Measurements from ENCODE around the gene FLNB. TPM values are rescaled to one million over a fixed set of nuclear protein-coding genes. Genes with fewer than 3 reads are reported as not detected.
A peak's percentile ranks its signal among the peaks of the same experiment; 100 is the strongest.

FLNB gene
- total and polyA plus RNA-seq, 2 of the 13 experiments (the other 11 are each of a cell fraction or from before 2014, with no cell fraction given): 106 to 130 TPM

GRCh38 chr3:58102976-58103451 is 94.8 kb downstream of the FLNB start (continued):
- TF ChIP-seq KLF6 (CRISPR knock-in tag; IDR thresholded peaks at IDR 0.05): no peak
- no peak for TF ChIP-seq SRY (CRISPR knock-in tag; IDR thresholded peaks at IDR 0.05)
- no peak for TF ChIP-seq SP2 (CRISPR knock-in tag; IDR thresholded peaks at IDR 0.05)
- TF ChIP-seq ZNF549 (CRISPR knock-in tag; IDR thresholded peaks at IDR 0.05): no peak
- TF ChIP-seq PRMT3 (CRISPR knock-in tag; IDR thresholded peaks at IDR 0.05; ENCODE audit: borderline replicate concordance, low read depth): 0 out of 2 replicates have a peak, but pooled peaks have one; percentile 63
- TF ChIP-seq ZNF639 (CRISPR knock-in tag; conservative IDR thresholded peaks at IDR 0.05): no peak
- TF ChIP-seq FOXA1 (IDR thresholded peaks at IDR 0.05): no peak
- TF ChIP-seq FOXA1 (CRISPR knock-in tag; IDR thresholded peaks at IDR 0.05): no peak
- TF ChIP-seq ZBED4 (CRISPR knock-in tag; IDR thresholded peaks at IDR 0.05; ENCODE audit: borderline replicate concordance): peak; percentile 92; the same call in 1 of the 2 replicates
- TF ChIP-seq STAT6 (CRISPR knock-in tag; IDR thresholded peaks at IDR 0.05; ENCODE audit: borderline replicate concordance): no peak; the same call in 1 of the 2 replicates
- no peak for TF ChIP-seq SIN3B (IDR thresholded peaks at IDR 0.05; ENCODE audit: low read length)
- TF ChIP-seq XBP1 (CRISPR knock-in tag; IDR thresholded peaks at IDR 0.05): no peak
- TF ChIP-seq ZBTB3 (CRISPR knock-in tag; IDR thresholded peaks at IDR 0.05; ENCODE audit: borderline replicate concordance, low read depth): no peak
- no peak for TF ChIP-seq ZNF430 (CRISPR knock-in tag; IDR thresholded peaks at IDR 0.05)
- TF ChIP-seq MAX (IDR thresholded peaks at IDR 0.05): 0 out of 2 replicates have a peak, but pooled peaks have one; percentile 25
- no peak for TF ChIP-seq YEATS2 (CRISPR knock-in tag; IDR thresholded peaks at IDR 0.05; ENCODE audit: borderline replicate concordance)
- TF ChIP-seq FOXP4 (CRISPR knock-in tag; IDR thresholded peaks at IDR 0.05): peak; percentile 65
- no peak for TF ChIP-seq GABPA (IDR thresholded peaks at IDR 0.05; ENCODE audit: low read depth, low read length)
- no peak for TF ChIP-seq GABPA (CRISPR knock-in tag; IDR thresholded peaks at IDR 0.05; ENCODE audit: low read depth)
- peak; percentile 60 to 74 for TF ChIP-seq POLR2A (IDR thresholded peaks at IDR 0.05; ENCODE audit: insufficient read depth in 1 of 2, low read depth in 2 of 2, low read length in 2 of 2)
- no peak for TF ChIP-seq ZNF629 (CRISPR knock-in tag; conservative IDR thresholded peaks at IDR 0.05)
